GM20000 (cell line): ENCODE results near the gene CAMTA1.
"Not testable (repeated sequence)": the region's sequence is repeated elsewhere in the genome, so short reads cannot be mapped to it uniquely, and the experiment has no call there.

ENCODE experiments used
- DNase-seq: peaks from one replicate; pipeline ENCODE4 v3.0.0; 2012; ENCODE audit warnings: low spot score
- TF ChIP-seq, protein P1 (sequence below): IDR thresholded peaks from 2 replicates; pipeline ENCODE4 v1.5.1; 2012; ENCODE audit warnings: mild to moderate bottlenecking, control low read depth; ENCODE audit errors: extremely low read depth, missing control alignments

CAMTA1 gene

GRCh38 chr1:7704214-7705047, 919.2 kb downstream of the CAMTA1 start:
- TF ChIP-seq, protein P1, sequence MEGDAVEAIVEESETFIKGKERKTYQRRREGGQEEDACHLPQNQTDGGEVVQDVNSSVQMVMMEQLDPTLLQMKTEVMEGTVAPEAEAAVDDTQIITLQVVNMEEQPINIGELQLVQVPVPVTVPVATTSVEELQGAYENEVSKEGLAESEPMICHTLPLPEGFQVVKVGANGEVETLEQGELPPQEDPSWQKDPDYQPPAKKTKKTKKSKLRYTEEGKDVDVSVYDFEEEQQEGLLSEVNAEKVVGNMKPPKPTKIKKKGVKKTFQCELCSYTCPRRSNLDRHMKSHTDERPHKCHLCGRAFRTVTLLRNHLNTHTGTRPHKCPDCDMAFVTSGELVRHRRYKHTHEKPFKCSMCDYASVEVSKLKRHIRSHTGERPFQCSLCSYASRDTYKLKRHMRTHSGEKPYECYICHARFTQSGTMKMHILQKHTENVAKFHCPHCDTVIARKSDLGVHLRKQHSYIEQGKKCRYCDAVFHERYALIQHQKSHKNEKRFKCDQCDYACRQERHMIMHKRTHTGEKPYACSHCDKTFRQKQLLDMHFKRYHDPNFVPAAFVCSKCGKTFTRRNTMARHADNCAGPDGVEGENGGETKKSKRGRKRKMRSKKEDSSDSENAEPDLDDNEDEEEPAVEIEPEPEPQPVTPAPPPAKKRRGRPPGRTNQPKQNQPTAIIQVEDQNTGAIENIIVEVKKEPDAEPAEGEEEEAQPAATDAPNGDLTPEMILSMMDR, result no peak
- DNase-seq, result peak; percentile 99

DNA sequence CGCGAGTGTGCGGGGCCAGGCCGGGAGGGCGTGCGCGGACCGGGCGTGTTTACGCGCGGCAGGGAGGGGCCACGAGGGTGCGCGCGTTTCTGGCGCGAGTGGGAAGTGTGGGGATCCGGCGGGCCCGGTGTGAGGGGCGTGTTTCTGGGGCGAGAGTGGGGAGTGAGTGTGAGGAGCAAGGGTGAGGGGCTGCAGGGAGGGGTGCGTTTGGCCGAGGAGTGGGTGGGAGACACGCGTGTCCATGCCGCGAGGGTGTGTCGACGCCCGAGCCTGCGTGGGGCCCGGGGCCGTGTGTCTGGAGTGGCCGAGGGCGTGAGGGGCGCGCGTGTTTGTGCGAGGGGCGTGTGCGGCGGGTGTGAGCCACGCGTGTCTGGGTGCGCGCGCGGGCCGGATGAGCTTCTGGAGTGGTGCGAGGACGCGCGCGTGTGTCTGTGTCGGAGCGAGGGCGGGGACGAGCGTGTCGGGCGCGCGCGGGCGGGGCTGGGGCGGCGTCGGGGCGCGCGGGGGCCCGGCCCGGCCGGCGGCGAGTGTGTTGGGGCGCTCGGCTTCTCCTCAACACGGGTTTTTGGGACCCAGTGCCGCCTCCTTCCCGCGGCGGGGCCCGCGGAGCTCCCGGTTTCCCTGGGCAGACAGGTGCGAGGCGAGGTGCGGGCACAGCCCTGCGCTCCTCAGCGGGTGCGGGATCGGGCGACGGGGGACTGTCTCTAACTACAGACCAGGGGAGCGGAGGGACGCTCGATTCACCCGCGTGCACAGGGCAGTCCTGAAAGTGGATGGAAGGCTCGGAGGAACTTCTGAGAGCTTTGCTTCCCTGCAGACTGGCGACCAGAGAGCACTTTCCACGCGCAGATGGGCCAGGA, 920.0 kb downstream of the CAMTA1 start:
- no peak for DNase-seq
- TF ChIP-seq, protein P1, result no peak

DNA sequence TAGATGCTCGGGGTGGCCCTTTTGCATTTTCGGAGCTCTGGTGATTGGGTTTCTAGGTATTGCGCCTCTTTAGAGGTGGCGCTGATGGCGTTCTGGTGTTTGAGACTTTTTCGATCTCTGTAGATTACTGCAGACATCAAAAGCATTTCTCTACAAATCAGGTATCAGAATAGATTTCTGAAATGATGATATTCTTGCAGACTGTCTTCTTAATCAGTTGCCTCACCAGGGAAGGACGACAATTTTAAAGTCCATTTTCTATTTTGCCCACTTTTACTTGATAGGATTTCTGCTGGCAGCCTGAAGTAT, 920.6 kb downstream of the CAMTA1 start:
- TF ChIP-seq, protein P1, result no peak
- DNase-seq, result no peak

GRCh38 chr1:7707527-7707926, 922.3 kb downstream of the CAMTA1 start:
- TF ChIP-seq, protein P1, result no peak
- DNase-seq, result no peak

DNA sequence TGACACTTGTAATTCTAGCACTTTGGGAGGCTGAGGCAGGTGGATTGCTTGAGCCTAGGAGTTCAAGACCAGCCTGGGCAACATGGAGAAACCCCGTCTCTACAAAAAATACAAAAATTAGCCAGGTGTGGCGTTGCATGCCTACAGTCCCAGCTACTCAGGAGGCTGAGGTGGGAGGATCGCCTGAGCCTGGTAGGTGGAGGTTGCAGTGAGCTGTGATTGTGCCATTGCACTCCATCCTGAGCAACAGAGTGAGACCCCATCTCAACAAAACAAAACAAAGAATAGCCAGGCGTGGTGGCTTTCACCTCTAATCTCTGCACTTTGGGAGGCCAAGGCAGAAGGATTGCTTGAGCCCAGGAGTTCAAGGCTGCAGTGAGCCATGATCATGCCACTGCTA, 922.8 kb downstream of the CAMTA1 start:
- DNase-seq, result not testable (repeated sequence)

DNA sequence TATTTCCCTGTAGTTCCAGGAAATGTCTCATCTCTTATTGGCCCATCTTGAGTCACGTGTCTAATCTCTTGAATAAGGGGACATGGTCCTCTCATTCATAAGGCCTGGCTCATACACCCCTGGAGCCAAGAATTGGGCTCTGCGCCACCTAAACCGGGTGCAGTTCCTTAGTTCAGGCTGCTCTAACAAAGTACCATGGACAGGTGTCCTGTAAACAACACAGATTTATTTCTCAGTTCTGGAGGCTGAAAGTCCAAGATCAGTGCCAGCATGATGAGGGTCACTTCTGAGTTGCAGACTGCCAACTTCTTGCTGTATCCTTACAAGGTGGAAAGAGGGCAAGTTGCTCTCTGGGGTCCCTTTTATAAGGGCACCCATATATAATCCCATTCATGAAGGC, 925.6 kb downstream of the CAMTA1 start:
- TF ChIP-seq, protein P1, result no peak
- DNase-seq, result no peak

DNA sequence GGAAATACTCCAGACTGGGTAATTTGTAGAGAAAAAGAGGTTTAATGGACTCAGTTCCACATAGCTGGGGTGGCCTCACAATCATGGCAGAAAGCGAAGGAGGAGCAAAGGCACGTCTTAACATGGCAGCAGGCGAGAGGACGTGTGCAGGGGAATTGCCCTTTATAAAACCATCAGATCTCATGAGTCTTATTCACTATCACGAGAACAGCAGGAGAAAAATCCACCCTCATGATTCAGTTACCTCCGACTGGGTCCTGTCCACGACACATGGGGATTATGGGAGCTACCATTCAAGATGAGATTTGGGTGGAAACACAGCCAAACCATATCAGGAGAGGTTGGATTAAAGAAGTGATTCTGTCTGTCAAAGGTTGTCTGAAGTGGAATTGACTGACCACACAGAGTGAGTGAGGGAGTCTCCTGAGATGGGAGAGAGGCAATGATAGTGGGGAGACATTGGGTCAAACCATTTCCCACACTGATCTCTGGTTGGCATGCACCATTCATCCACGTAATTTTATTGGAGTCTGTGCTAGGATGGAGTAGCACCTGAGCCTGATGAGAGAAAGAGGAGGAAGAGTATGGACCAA, 927.6 kb downstream of the CAMTA1 start:
- no peak for DNase-seq
- TF ChIP-seq, protein P1, result no peak
